GM21737 (cell line): ENCODE measurements around the gene PDZK1IP1.

ENCODE experiments used
- ATAC-seq: cut with Tn5 transposase; IDR thresholded peaks from one replicate; pipeline ENCODE4 v1.9.1; 2021; ENCODE audit warnings: mild to moderate bottlenecking, moderate library complexity; ENCODE audit not compliant: unreplicated experiment

PDZK1IP1 gene, protein sequence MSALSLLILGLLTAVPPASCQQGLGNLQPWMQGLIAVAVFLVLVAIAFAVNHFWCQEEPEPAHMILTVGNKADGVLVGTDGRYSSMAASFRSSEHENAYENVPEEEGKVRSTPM

DNA sequence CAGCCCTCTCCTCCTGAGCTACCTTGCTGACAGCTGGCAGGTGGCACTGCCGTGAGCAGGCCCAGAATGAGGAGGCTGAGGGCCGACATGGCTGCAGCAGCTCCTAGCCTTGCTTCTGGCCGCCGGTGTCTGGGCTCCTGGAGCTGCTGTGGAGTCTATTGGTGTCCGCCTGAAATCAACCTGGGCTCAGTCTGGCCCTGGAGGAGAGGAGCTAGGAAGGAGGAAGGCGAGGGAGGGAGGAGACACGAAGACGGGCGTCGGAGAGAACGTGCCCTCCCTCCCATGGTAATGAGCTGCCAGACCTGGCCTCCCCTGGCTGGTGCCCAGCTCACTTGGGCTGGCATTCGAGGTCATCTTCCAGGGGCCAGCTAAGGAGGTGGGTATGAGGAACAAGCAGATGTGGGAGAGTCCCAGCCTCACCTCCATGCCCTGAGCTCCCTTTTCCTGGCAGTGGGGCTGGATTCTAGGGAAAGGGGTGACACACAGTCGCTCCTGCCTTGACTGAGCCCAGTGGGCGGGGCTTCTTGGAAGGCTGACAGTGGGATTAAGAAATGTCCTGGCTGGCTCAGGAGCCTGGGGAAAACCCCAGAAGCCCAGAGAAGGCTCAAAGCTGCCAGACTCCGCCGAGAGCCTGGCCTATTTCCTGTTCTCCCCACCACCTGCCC, at the start of gene PDZK1IP1:
Gene PDZK1IP1 (minus strand): TSS at position 193 of the 665 bp plus-strand sequence. CDS start 104 bp downstream, at position 89.
- ATAC-seq, result no peak

DNA sequence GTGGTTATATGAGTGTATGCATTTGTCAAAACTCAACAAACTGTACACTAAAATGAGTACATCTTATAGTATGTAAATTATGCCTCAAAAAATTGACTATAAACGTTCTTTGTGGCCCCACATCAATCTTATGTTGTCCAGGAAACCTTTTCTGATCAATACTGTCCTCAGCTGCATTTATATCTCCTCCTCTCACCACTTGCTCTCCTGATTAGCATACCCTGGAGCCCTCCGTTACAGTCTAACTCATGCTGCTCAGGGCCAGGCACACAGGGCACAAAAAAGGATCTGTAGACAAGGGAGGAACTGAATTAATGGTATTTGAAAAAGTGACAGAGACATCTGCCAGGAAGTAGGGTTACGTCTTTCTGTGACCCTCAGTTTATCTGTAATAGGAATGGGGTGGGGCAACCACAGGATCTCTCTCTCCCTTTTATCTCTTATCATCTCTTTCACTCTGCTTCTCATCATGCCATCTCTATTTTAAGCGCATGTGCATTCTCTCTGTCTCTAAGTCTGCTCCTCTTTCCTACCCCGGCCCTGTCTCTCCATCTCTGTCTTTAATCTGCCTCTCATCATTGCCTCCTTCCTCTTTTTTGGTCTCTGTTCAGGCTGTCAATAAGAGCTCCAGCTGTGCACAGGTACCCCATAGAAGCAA, 49.2 kb upstream of the PDZK1IP1 start:
- no peak for ATAC-seq

DNA sequence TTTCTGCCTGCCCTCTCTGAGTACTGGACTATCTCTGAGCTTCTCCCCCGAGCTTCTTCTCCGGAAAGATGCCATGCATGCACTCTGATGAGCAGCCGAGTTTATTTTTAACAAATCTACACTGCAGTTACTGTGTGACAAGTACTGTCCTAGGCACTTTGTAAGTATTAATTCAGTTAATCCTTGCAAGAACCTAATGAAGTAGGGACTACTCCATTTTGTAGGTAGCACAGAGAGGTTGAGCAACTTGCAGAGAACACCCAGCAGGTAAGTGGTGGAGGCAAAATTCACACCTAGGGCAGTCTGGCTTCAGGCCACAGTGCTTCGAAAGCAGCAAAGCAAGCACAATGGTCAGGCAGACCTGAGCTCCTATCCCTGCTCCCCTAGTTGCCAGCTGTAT, 46.0 kb upstream of the PDZK1IP1 start:
- ATAC-seq, result no peak

DNA sequence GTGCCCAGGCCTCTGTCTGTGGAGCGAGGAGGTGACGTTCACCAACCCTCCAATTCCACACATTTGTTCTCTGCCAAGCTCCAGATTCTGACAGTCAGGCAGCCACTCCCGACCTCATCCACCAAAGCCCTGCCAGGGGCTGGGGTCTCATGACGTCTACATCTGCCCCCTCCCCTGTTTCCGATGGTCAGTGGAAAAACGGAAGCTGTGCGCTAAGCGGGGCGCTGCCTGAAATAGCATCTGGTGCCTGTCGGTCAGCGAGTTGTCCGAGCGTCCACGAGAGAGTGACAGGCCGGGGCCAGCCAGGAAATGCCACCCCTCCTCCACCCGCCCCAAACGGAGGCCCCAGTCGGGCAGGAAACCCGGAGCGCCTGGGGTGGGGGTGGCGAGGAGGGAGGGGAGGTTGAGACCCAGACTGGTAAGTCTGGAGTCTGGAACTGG, 45.4 kb upstream of the PDZK1IP1 start:
- ATAC-seq, result no peak

DNA sequence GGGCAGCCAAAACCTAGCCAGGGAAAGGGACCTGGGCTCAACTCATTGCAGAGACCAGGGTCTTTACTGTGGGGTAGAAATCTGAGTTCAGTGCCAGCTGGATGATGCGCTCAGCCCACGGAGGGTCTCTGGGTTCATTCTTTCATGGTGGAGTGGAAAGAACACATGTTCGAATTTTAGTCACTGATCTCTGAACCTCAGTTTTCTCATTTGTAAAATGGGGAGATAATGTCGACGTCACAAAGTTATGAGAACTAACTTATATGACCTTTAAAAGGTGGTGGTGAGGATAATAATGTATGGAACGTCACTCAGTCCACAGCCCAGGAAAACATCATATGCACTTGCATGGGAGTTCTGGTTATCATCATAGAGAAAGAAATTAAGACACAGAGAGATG, 43.4 kb upstream of the PDZK1IP1 start:
- ATAC-seq, result no peak

DNA sequence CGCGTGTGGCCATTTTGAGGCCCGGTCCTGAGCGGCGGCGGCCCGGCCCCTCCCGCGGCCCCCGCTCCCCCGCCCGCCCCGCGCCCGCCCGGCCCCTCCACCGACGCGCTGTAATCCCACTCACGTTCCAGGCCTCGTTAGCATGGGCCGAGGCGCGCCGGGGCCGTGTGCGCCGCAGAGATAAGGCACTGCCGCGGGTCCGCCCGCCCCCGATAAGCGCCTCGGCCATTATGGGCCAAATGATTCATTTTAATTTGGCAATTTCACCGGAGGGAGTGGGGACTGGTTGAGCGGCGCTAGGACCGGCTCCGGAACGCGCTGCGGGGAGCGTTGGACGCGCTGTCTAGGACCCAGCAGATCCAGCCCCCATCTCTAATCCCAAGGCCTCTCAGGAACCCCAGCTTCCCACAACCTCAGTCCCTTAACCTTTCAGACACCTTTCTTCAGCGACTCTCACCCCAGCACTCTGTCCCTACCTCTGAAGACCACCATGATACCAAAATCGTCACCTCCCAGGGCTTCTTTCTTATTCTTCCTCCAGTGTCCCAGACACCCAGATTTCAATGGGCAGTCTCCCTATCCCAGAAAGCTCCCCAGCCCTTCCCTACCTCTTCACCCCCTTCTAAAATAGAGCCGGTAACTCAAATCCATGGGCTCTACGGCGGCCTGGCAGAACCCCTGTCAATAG, 42.5 kb upstream of the PDZK1IP1 start, which contains the start of gene TAL1:
Gene TAL1 (minus strand): TSS at position 39 of the 688 bp plus-strand sequence. CDS start 6,337 bp downstream, outside the sequence.
- no peak for ATAC-seq

DNA sequence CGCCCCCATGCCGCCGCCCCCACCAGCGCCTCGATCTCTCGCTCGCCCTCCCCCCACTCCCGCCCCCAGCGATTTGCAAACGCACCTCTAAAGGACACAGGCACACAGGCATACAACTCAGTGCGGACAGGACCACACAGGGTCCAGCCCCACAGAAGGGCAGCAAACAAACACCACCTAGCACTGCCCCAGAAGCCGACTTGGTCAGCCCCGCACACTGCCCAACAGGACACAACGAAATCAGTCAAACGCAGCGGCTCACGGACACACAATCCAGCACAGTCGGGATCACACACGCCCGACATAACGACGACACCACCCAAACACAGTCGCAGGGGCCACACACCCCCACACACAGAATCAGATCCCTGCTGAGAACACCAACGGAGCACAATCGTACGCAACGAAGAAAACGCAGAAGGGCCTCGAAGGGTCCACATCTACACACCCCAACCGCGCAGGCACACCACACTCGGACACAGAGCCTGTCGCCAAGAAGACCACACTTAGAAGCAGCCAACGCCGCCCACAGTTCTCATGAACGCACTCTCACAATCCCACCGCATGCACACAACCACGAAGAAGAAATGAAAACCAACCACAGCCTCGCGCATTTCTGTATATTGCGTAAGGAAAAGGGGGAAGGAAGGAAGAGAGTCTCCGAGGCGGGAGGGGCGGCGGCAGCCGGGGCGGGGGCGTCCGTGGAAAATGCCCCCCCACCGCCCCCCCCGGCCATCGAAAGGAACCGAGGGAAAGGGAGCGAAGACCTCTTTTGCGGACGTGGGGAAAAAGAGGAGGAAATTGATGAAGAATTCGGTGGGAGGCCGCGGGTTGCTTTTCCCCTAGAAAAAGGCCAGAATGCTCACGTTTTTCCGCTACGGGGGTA, 41.7 kb upstream of the PDZK1IP1 start:
- no peak for ATAC-seq

DNA sequence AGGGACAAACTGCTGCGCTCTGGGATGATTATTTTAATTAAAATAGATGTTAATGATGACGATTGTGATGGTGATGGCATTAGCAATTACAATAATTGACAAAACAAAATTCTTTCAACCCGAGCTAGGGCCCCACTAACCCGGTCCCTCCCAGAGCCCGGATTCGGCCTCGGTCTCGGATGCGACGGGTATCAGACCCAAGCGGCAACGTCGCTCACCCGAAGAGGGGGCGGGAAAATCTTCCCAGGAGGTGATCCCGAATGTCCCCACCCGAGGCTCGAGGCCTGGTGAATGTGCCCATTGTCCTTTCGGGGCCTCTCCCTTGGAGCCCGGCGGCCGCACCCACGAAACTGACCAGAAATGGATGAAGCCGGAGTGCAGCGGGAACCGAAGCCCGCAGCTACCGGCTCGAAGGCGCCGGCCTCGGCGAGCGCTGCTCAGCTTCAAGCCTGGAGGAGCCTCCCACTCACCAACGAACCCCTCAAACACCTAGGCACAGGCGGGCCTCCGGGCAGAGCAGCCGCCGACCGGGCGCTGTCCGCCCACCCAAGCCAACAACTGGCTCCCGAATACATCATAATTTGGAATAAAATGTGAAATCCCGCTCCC, 41.0 kb upstream of the PDZK1IP1 start:
- no peak for ATAC-seq

DNA sequence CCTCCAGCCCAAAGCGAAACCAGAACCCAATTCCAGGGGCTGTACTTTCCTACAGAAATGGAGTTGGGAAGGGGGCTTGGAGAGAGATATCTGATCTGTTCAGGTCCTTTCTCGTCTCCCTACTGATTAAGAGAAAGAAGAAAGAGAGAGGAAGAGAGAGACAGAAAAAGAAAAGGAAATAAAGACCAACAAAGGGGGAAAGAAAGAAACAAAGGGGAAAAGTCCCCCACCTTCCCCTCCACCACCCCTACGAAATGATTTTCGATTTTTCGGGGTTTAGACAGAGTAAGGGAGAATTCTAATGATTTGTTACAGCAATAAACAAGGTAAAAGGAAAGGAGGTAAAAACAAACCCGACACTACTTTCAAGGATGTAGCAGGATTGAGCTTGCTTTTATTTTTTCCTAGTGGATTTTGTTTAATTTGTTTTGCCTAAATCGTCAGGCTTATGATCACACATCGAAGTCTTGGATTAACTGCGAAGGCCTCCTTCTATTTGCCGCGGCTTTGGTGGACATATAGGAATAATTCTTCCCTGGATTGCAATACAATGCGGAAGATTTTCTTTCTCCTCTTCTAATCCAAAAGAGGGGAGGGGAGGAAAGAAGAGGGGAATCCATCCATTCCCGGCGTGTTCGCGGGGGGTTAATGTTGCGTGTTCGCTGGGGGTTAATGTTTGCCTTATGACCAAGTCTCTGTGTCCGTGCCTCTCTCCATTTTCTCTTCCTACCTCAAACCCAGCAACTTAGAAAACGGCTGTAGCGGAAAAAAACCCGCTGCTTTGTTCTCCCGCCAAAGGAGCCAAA, 40.3 kb upstream of the PDZK1IP1 start:
- no peak for ATAC-seq

DNA sequence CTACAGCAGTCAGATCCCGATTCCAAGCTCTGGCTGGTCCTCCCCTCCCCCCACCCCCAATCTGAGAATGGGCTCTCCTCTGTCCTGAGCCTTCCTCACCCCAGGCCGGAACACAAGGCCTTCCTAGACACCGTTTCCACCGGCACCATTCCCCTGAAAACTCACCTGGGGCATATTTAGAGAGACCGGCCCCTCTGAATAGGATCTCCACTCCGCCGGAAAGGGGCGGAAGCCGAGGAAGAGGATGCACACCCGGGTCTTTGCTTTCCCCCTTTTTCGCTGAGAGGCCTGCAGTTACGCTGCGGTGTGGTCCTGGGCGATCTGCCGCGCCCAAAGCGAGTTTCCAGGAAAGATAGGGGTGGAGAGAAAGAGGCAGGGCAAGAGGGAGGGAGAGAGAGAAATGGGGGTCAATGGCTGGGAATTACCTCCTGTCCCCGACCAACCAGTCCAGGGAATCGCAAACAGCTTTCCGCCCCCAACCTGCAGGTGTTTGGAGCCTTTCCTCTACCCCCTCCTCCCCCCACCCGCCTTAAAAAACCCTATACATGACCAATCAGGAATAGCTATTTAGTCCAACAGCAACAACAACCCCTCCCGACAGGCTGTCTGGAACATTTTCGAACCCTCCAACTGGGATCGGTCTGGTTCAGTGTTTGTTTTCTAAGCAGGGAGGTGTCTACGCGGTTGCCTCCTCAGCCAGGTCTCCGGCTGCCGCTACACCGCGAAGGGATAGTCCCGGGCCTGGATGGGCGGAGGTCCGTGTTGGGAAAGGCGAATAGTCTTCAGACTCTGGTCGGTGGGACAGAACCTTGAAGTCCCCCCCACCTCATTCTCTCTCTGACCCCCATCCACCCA, 39.4 kb upstream of the PDZK1IP1 start:
- no peak for ATAC-seq

DNA sequence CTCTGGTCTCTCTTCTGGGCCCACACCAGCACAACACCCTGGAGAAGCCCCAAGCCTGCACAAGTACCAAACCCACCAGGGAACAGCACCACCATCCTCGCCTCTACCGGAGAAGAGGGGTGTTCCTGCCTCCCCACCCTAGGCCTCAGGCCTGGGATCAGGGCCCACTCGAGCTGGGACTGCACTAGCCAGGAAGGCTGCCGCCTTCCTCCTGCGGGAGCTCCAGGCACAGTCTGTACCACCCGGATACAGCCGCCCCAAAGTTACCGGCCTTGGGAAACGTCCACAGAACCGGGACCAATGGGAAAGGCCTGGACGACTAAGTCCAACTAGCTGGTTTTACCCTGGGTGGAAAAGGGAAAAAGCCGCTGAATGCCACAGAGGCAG, 38.8 kb upstream of the PDZK1IP1 start:
- ATAC-seq, result no peak

DNA sequence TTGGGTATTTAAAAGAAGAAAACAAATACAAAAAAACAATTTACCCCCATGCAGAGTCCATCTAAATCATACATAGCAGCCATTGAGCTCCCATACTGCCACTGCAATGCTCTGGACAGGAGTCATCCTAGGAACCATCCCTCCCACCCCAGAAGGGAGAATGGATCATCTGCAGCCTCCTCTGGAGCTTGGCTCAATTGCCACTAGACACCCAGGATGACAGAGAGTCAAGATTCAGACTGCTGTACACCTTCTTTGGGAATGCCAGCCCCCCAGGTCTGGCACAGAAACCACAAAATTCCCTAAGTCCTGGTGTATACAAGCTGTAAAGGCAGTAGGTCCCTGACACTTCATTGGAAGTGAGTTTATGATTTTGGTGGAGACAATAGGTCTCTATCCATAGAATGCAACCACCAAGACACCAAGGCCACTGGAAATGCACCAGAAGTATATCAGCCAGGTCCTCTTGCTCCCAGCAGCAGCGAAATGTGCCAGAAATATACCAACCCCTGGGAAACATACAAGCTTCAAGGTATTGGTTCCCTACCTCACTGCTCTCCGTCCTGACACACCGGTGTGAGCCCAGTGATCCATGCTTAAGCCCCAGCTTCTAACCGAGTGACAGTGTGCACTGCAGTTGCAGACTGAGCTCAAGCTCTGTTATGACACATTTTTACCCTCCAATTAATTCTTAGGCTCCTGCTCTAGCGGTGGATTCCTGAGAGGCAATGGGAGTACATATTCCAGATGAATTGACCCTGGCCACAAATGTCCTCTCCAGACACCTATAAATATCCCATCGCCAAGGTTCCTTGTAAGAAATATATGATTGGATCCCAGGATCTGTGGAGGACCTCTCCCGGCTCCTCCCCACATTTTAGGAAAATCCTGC, 37.8 kb upstream of the PDZK1IP1 start:
- ATAC-seq, result no peak

DNA sequence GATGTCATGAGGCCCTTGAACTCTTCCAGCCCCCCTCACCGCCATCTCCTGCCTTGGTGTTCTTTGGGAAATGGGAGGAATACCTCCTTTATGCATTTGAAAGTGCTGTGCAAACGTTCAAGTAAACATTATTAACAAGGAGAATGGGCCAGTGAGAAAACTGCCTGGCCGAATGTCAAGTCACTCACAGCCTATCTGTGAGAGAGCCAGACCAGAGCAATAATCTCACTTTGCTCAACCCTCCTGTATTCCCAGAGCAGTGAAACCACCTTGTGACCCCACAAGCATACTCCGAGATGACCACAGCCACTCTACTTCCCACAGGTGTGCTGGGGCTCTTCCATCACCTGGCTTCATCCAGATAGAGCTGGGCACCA, 37.0 kb upstream of the PDZK1IP1 start:
- no peak for ATAC-seq

DNA sequence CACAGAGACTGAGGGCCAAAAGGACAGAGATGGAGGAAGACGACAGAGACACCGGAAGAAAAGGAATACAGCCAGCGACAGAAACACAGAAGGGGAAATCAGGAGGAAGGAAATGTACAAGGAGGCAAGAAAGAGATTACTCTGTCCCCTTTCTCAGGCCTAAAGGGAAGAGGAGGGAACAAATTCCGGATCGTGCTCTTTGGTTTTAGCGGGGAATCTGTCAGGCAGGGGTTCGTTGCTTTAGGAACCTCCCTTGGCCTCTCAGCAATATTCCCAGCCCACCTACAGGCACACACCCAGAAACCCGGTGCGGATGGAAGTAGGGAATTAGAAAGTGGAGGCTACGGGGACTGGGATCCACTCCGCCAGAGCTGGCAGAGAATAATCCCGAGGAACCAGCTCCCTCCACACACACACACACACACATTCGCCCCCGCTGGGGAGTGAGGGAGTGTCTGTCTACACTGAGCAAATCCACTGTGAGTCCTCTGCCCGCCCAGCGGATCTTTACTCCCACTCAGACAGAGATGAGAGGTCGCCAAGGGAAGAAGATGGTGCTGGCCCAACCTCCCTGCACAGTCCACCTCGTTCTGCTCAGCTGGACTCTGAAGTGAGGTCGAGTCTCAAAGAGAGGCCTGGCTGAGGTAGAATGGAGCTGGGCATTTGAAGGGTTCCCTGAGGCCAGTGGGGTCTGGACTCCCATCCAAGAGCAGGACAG, 36.4 kb upstream of the PDZK1IP1 start:
- ATAC-seq, result no peak

DNA sequence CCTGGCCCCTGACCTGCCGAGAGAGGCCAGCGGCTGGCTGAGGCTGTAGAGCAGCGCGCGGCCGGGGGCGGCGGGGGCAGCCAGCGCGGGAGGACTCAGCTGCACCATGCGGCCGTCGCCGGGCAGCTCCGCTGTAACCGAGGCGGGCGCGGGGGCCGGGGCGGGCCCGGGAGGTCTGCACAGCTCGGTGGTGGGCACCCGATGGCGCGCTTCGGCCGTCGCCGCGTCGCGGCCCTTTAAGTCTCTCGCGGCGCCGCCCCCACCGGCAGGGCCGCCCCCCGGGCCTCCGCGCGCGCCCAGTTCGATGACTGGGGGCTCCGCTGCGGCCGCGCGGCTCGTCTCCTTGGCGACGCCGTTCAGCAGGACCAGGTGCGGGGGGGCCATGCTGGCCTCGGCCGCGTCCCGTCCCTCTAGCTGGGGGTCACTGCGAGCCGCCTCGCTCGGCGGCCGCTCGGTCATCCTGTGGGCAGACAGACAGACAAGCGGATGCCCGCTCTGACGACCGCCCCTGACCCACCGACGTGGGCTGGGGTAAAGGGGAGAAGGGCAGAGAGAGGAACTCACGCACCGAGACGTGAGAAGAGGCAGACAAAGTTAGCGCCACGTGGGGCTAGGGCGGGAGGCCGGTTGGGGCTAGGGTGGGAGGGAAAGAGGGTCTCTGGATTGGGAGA, 35.7 kb upstream of the PDZK1IP1 start:
- no peak for ATAC-seq

DNA sequence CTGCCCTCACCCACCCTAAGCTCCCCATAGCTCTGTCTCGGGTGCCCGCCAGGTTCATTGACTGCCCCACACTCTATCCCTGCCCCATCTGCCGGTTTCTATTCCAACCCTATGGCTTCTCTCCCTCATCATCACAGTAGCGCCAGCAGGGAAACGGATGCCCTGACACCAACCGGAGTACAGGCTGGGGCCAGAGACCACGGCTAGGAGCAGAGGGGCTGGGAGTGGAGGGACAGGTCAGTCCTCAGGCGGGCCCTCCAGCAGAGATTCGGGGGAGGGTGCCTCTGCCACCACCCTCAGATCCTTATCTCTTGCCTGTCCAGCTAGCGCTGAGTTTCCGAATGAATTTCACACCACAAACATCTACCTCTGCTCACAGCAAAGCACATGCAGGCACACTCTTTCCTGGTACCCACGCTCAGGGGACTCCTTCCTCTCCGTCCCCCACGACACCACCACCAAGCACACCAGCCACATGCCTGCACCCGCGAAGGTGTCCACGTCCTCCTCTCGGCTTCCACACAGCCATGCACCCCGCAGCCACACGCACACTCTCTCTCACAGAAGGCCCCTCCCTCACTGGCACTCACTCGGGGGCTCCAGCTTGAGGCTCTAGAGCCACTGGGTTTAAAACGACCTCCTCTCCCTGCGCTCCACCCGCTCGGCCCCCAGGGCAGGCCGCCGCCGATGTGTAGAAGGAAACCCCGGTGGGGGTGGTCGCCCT, 35.0 kb upstream of the PDZK1IP1 start:
- ATAC-seq, result no peak
